GM12873 (cell line): Measurements from ENCODE around the gene CRYGB.

Source experiments
- CTCF ChIP-seq: IDR thresholded peaks from 2 replicates; pipeline ENCODE4 v1.5.1; 2012; ENCODE audit warnings: low read depth, mild to moderate bottlenecking, moderate library complexity, low read length, control low read depth; ENCODE audit not compliant: insufficient read depth; ENCODE audit errors: missing control alignments

CRYGB gene

GRCh38 chr2:208172125-208172524 is 26.2 kb upstream of the CRYGB start:
- TF ChIP-seq CTCF: no peak

DNA sequence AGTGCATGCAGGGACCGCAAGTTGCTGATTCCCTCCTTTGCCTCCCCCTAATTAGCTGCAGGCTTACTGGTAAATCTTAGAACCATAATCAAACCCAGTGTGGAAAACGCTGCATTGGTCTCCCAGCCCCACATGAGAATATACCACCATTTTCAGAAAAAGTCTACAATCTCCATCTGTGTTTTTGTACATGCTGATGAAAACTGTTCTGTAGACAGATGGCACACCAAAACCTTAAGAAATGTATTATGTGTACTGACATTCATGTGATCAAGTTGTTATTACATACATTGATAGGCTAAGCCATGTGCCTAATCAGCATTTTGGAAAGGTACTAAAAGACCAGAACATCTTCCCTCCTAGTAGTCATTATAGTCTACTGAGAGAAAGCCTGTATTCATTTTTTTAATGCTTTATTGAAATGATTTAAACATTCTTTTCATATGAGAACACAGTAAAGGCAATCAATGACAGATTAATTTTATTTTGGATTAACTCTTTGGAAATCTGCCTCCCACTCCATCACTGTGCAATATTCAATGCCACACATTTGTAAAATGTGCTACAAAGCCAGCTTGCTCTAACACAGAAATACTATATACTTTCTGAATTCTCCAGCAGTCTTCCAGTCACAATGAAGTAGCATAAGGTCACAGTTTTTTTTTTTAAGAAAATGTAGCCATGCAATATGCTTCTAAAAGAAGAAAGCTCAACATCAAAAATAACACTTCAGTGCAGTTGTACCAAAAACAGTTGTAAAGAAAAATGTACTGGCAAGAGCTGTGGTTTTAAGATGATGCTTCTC is 19.2 kb upstream of the CRYGB start:
- no peak for TF ChIP-seq CTCF

DNA sequence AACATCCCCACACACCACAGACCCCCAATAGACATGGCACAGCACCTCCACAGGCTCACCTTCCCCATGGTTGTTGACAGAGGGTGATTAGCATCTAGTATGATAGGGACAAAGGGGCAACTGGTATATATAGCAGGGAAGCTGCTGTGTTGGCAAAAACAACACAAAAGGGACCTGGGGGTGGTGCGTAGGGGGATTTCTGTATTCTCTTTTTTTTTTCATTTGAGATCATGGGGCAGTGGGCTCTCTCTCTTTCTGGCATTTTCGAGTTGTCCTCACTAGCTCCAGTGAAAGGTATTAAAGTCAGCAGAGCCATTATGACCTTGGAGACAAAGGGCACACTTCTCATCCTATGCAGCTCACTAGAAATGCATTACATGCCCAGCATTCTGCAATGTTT is 17.5 kb upstream of the CRYGB start, which contains the start of gene CRYGA:
TSS of gene CRYGA (minus strand) at position 101 of the 400 bp plus-strand sequence. CDS start at position 68, 33 bp downstream.
- TF ChIP-seq CTCF: no peak

DNA sequence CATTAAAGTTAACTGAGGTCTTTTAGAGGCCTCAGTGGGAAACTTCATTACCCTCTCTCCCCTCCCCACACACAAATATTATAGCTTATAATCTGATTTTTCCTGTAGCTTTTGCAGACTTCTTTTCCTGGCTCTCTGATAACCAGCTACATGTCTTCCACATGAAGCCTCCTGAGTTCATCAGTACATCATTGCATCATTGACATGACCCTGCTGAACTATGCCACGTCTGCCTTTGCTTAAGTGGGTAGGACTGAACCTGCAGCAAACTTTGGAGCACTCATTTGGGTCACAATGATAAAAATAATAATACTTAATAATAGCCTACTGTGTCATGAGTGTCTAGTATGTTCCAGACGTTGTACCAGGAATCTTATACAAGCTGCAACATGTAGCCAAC is 10.5 kb upstream of the CRYGB start:
- no peak for TF ChIP-seq CTCF

DNA sequence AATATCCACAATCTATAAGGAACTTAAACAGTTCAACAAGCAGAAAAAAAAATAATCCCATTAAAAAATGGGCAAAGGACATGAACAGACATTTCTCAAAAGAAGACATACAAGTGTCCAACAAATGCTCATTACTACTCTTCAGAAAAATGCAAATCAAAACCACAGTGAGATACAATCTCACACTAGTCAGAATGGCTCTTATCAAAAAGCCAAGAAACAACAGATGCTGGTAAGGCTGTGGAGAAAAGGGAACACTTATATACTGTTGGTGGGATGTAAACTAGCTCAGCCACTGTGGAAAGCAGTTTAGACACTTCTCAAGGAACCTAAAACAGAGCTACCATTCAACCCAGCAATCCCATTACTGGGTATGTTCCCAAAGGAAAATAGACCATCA is 7.2 kb upstream of the CRYGB start:
- no peak for TF ChIP-seq CTCF

- no peak for TF ChIP-seq CTCF
These were observed 5.0 kb upstream of the CRYGB start for GRCh38 chr2:208150956-208151355.

DNA sequence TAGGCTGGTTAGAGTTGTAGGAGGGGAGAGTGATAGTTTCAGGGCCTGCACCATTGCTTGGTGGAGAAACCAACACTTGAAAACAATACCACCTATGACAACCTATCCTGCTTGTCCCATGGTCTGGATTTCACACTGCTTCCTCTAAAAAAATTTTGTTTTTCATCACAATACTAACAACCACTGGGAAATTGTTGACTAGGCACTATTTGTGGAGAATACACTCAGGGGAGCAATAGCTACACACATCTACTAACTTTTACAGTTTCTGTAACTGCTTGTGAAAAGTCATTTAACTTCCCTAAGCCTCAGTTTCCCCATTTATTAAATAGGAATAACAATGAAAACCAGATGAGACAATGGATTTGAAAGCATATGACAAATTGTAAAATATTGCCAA is 4.1 kb upstream of the CRYGB start:
- TF ChIP-seq CTCF: no peak
